Activated B cell treated with CpG ODN at 0.5 μM for 24 hours (primary cell): ENCODE results near the gene C22orf31. TPM values are rescaled to one million over a fixed set of nuclear protein-coding genes. Genes with fewer than 3 reads are reported as not detected.

Source experiments
- ATAC-seq: fragments of 200-7000 bp; cut with Tn5 transposase; one replicate; pipeline ENCODE4 v1.10.0; 2021; ENCODE audit warnings: low read depth, mild to moderate bottlenecking, moderate library complexity
- CTCF ChIA-PET: fragments of 350-600 bp; sonication (Branson Sonifier 250); formaldehyde crosslinking; loops from one replicate; lab custom pipeline; 2021; ENCODE audit warnings: antibody characterized with exemption; lab: Charles Lee
- POLR2A ChIA-PET: fragments of 350-600 bp; sonication (Branson Sonifier 250); formaldehyde crosslinking; loops from one replicate; lab custom pipeline; 2021; ENCODE audit warnings: antibody characterized with exemption; lab: Charles Lee
- DNase-seq: peaks from one replicate; pipeline ENCODE4 v3.0.0; 2022
- H3K27ac Mint-ChIP-seq: one replicate; pipeline ENCODE4 v1.8.0; 2020; ENCODE audit warnings: mixed read lengths
- H3K27me3 Mint-ChIP-seq: one replicate; pipeline ENCODE4 v1.8.0; 2021; ENCODE audit warnings: mixed read lengths
- H3K36me3 Mint-ChIP-seq: one replicate; pipeline ENCODE4 v1.8.0; 2021; ENCODE audit warnings: low read depth, mixed read lengths
- H3K4me1 Mint-ChIP-seq: one replicate; pipeline ENCODE4 v1.8.0; 2021; ENCODE audit warnings: mixed read lengths
- H3K4me3 Mint-ChIP-seq: one replicate; pipeline ENCODE4 v1.8.0; 2020; ENCODE audit warnings: mild to moderate bottlenecking, mixed read lengths
- H3K9me3 Mint-ChIP-seq: one replicate; pipeline ENCODE4 v1.8.0; 2020; ENCODE audit warnings: mixed read lengths
- CTCF ChIP-seq: fragments of 200-600 bp; IDR thresholded peaks from one replicate; pipeline ENCODE4 v1.8.0; 2022; ENCODE audit warnings: antibody characterized with exemption, mild to moderate bottlenecking
- intact Hi-C: fragments of 100-400 bp; cut with micrococcal nuclease; formaldehyde crosslinking; loops from one replicate; pipeline ENCODE4 v1.15.1; 2024
- total RNA-seq: library from RNA; stranded (reverse); gene quantifications from 2 replicates; pipeline ENCODE4 v1.2.3, GENCODE V29; 2022

C22orf31 gene
- total RNA-seq, 1 donor from 2014 or later, result not detected

- no peak for TF ChIP-seq CTCF
- Mint-ChIP-seq H3K4me3 (no peak overlapping the region), H3K4me1 (no peaks in the 10 kb centered on the region), H3K36me3 (peaks cover 2% of the 10 kb centered on the region), H3K27ac (no peak overlapping the region), H3K27me3 (no peaks in the 10 kb centered on the region), H3K9me3 (no peaks in the 10 kb centered on the region)
- ChIA-PET POLR2A (no interaction called here), CTCF (interaction anchor here (1.4 kb wide), 1 partner anchor 9 kb away, joined by 5 read pairs; no protein-coding TSS in a partner anchor)
- intact Hi-C loops, result no loop called here
- DNase-seq (no peak), ATAC-seq (no peak)
Observed at GRCh38 chr22:29049655-29050263, 11.9 kb downstream of the C22orf31 start.

GRCh38 chr22:29048822-29049654 lies 12.6 kb downstream of the C22orf31 start:
- TF ChIP-seq CTCF, result no peak
- Mint-ChIP-seq H3K4me1 (no peaks in the 10 kb centered on the region), H3K27me3 (no peaks in the 10 kb centered on the region), H3K27ac (no peak overlapping the region), H3K36me3 (peaks cover 2% of the 10 kb centered on the region), H3K9me3 (no peaks in the 10 kb centered on the region), H3K4me3 (no peak overlapping the region)
- no peak for ATAC-seq
- intact Hi-C loops, result no loop called here
- ChIA-PET POLR2A (no interaction called here), CTCF (interaction anchor here (1.4 kb wide), 1 partner anchor 8 kb away, joined by 5 read pairs; no protein-coding TSS in a partner anchor)
- no peak for DNase-seq

GRCh38 chr22:29044657-29045176 lies 16.9 kb downstream of the C22orf31 start:
- intact Hi-C loops, result no loop called here
- H3K27me3 Mint-ChIP-seq, result peaks cover 3% of the 10 kb centered on the region
- CTCF ChIA-PET, result interaction anchor here (7.1 kb wide), 1 partner anchor 187 kb away, joined by 87 read pairs; no protein-coding TSS in a partner anchor
- ATAC-seq (no peak), DNase-seq (no peak)
- no peaks in the 10 kb centered on the region for H3K4me1 Mint-ChIP-seq
- TF ChIP-seq CTCF, result no peak
- no peaks in the 10 kb centered on the region for H3K9me3 Mint-ChIP-seq
- H3K27ac Mint-ChIP-seq, result no peak overlapping the region
- POLR2A ChIA-PET, result no interaction called here
- peaks cover 2% of the 10 kb centered on the region for H3K36me3 Mint-ChIP-seq
- H3K4me3 Mint-ChIP-seq, result no peak overlapping the region

GRCh38 chr22:29043906-29044575 lies 17.6 kb downstream of the C22orf31 start:
- CTCF ChIA-PET, result interaction anchor here (1.5 to 7.1 kb wide), 3 partner anchors 9 to 201 kb away, joined by 4 to 87 read pairs (median 45); no protein-coding TSS in a partner anchor
- no peak for DNase-seq
- no peaks in the 10 kb centered on the region for H3K36me3 Mint-ChIP-seq
- peaks cover 3% of the 10 kb centered on the region for H3K27me3 Mint-ChIP-seq
- no peak overlapping the region for H3K4me3 Mint-ChIP-seq
- no peak overlapping the region for H3K27ac Mint-ChIP-seq
- intact Hi-C loops, result no loop called here
- no peaks in the 10 kb centered on the region for H3K4me1 Mint-ChIP-seq
- TF ChIP-seq CTCF, result no peak
- ATAC-seq, result no peak
- no peaks in the 10 kb centered on the region for H3K9me3 Mint-ChIP-seq
- POLR2A ChIA-PET, result no interaction called here
